Measurements from ENCODE around the gene SELENOF.
"Not testable (repeated sequence)": the region's sequence is repeated elsewhere in the genome, so short reads cannot be mapped to it uniquely, and the experiment has no call there.

The SELENOF gene

GRCh38 chr1:86826856-86827255 lies 87.1 kb downstream of the SELENOF start:
- Histone ChIP-seq H3K36me3 (replicated peaks) (no peaks in the 10 kb centered on the region), H3K27ac (no peak overlapping the region), H3K4me3 (ENCODE audit: low read depth, low read length) (no peak overlapping the region), H3K27me3 (replicated peaks) (no peaks in the 10 kb centered on the region)
- DNase-seq, result no peak
- TF ChIP-seq, protein P1, sequence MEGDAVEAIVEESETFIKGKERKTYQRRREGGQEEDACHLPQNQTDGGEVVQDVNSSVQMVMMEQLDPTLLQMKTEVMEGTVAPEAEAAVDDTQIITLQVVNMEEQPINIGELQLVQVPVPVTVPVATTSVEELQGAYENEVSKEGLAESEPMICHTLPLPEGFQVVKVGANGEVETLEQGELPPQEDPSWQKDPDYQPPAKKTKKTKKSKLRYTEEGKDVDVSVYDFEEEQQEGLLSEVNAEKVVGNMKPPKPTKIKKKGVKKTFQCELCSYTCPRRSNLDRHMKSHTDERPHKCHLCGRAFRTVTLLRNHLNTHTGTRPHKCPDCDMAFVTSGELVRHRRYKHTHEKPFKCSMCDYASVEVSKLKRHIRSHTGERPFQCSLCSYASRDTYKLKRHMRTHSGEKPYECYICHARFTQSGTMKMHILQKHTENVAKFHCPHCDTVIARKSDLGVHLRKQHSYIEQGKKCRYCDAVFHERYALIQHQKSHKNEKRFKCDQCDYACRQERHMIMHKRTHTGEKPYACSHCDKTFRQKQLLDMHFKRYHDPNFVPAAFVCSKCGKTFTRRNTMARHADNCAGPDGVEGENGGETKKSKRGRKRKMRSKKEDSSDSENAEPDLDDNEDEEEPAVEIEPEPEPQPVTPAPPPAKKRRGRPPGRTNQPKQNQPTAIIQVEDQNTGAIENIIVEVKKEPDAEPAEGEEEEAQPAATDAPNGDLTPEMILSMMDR (IDR thresholded peaks at IDR 0.05; ENCODE audit: low read depth, low read length, missing control alignments), result no peak
- in situ Hi-C loops (cut with HindIII; ENCODE audit: low pct_ligation_motif_present, low sequenced_read_pairs), result no loop called here

DNA sequence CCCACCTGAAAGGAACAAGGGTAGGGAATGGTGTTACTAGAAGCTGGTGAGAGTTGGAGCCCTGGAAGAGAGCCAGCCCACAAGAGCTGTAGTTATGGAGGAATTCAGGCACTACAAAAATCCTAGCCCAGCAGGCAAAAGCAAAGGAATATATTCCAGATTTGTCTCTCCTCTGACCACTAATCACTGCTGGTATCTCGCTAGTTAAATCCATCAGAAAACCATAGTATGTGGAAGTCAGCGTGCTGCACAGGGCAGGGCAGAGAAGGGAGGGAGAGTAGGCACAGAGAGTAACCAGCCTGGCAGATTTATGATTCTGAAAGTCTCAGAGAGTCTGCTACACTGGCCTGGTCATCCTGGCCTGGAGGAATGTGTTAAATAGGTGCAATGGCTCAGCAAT lies 88.6 kb downstream of the SELENOF start:
- Histone ChIP-seq H3K36me3 (replicated peaks) (no peaks in the 10 kb centered on the region), H3K4me3 (ENCODE audit: low read depth, low read length) (no peak overlapping the region), H3K27ac (no peak overlapping the region), H3K27me3 (replicated peaks) (no peaks in the 10 kb centered on the region)
- TF ChIP-seq, protein P1 (IDR thresholded peaks at IDR 0.05; ENCODE audit: low read depth, low read length, missing control alignments), result no peak
- DNase-seq, result peak; percentile 12
- in situ Hi-C loops (cut with HindIII; ENCODE audit: low pct_ligation_motif_present, low sequenced_read_pairs), result no loop called here

GRCh38 chr1:86823821-86824500 lies 90.0 kb downstream of the SELENOF start:
- no peak for DNase-seq
- in situ Hi-C loops (cut with HindIII; ENCODE audit: low pct_ligation_motif_present, low sequenced_read_pairs), result no loop called here
- Histone ChIP-seq H3K36me3 (replicated peaks) (no peaks in the 10 kb centered on the region), H3K4me3 (ENCODE audit: low read depth, low read length) (no peak overlapping the region), H3K27me3 (replicated peaks) (no peaks in the 10 kb centered on the region), H3K27ac (no peak overlapping the region)
- TF ChIP-seq, protein P1 (IDR thresholded peaks at IDR 0.05; ENCODE audit: low read depth, low read length, missing control alignments), result no peak

DNA sequence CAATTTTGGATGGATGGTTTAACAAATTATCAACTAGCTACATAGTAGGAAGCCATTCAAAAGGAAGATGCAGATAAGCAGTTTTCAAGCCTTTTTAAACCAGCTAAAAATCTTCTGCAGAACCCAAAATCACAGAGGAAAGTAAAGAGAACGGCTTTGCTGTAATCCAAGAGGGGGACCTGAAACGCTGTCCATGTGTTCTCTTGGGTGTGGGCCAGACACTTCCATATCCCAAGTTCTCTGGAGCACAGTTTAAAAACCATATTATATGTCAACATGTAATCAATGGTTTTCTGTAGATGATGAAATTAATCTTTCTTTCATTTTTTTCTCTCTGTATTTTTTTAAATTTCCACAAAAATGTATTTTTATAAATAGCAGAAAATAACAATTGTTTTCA lies 90.5 kb downstream of the SELENOF start:
- H3K4me3 ChIP-seq (ENCODE audit: low read depth, low read length), result no peak overlapping the region
- TF ChIP-seq, protein P1 (IDR thresholded peaks at IDR 0.05; ENCODE audit: low read depth, low read length, missing control alignments), result no peak
- DNase-seq, result no peak
- no peak overlapping the region for H3K27ac ChIP-seq
- H3K36me3 ChIP-seq (replicated peaks), result no peaks in the 10 kb centered on the region
- in situ Hi-C loops (cut with HindIII; ENCODE audit: low pct_ligation_motif_present, low sequenced_read_pairs), result no loop called here
- no peaks in the 10 kb centered on the region for H3K27me3 ChIP-seq (replicated peaks)

DNA sequence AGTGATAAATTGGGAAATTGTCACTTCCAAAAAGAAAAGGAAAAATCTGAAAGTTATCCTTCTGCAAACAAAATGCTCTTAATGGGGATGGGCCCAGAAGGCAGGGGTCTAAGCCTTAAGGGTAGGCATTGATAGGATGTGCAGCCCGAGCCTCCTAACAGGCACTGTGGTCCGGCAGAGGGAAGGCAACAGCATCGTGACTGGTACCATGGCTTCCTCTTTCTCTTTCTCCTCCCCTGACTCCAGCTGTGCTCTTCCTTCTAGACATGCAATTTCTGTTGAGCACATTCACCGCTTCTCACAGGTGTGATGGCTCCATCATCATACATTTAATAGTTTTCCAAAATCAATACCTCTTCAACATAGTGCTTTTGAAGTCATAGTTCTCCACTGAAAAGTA lies 91.5 kb downstream of the SELENOF start:
- no peaks in the 10 kb centered on the region for H3K36me3 ChIP-seq (replicated peaks)
- in situ Hi-C loops (cut with HindIII; ENCODE audit: low pct_ligation_motif_present, low sequenced_read_pairs), result no loop called here
- no peaks in the 10 kb centered on the region for H3K27me3 ChIP-seq (replicated peaks)
- TF ChIP-seq, protein P1 (IDR thresholded peaks at IDR 0.05; ENCODE audit: low read depth, low read length, missing control alignments), result no peak
- H3K27ac ChIP-seq, result no peak overlapping the region
- H3K4me3 ChIP-seq (ENCODE audit: low read depth, low read length), result no peak overlapping the region
- no peak for DNase-seq

GRCh38 chr1:86821956-86822355 lies 92.0 kb downstream of the SELENOF start:
- H3K4me3 ChIP-seq (ENCODE audit: low read depth, low read length), result no peak overlapping the region
- H3K27ac ChIP-seq, result no peak overlapping the region
- no peaks in the 10 kb centered on the region for H3K27me3 ChIP-seq (replicated peaks)
- H3K36me3 ChIP-seq (replicated peaks), result no peaks in the 10 kb centered on the region
- DNase-seq, result no peak
- TF ChIP-seq, protein P1 (IDR thresholded peaks at IDR 0.05; ENCODE audit: low read depth, low read length, missing control alignments), result no peak
- in situ Hi-C loops (cut with HindIII; ENCODE audit: low pct_ligation_motif_present, low sequenced_read_pairs), result no loop called here

DNA sequence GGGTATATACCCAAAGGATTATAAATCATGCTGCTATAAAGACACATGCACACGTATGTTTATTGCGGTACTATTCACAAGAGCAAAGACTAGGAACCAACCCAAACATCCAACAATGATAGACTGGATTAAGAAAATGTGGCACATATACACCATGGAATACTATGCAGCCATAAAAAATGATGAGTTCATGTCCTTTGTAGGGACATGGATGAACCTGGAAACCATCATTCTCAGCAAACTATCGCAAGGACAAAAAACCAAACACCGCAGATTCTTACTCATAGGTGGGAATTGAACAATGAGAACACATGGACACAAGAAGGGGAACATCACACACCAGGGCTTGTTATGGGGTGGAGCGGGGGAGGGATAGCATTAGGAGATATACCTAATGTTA lies 94.0 kb downstream of the SELENOF start:
- H3K27ac ChIP-seq; H3K27me3 ChIP-seq (replicated peaks); DNase-seq; H3K4me3 ChIP-seq (ENCODE audit: low read depth, low read length); H3K36me3 ChIP-seq (replicated peaks); in situ Hi-C loops (cut with HindIII; ENCODE audit: low pct_ligation_motif_present, low sequenced_read_pairs): not testable (repeated sequence)

GRCh38 chr1:86817246-86817826 lies 96.6 kb downstream of the SELENOF start:
- H3K36me3 ChIP-seq (replicated peaks); H3K27me3 ChIP-seq (replicated peaks); H3K27ac ChIP-seq; H3K4me3 ChIP-seq (ENCODE audit: low read depth, low read length); in situ Hi-C loops (cut with HindIII; ENCODE audit: low pct_ligation_motif_present, low sequenced_read_pairs); DNase-seq: not testable (repeated sequence)
